Muscle of back (tissue), 11 donors: ENCODE measurements around the gene B4GALT5. TPM values are rescaled to one million over a fixed set of nuclear protein-coding genes. Genes with fewer than 3 reads are reported as not detected.

ENCODE experiments used
- DNase-seq, 3 donors: peaks; one replicate each; pipeline versions ENCODE4 v3.0.0 to v3.0.0-alpha.2; 2013
- polyA plus RNA-seq, 10 donors: library from polyadenylated mRNA; unstranded; fragments of 120-200 nt; gene quantifications; one replicate each; pipeline ENCODE4 v1.2.1, GENCODE V29; 2013; ENCODE audit not compliant: insufficient read length in 10 of 10

The B4GALT5 gene
- polyA plus RNA-seq, 10 donors, result 31.7 to 40.5 (median 34.7) TPM

- DNase-seq, result no peak
Observed at GRCh38 chr20:49701916-49702315, 11.8 kb downstream of the B4GALT5 start.

GRCh38 chr20:49701241-49701790 lies 12.4 kb downstream of the B4GALT5 start:
- DNase-seq, result no peak

GRCh38 chr20:49700411-49701185 lies 13.1 kb downstream of the B4GALT5 start:
- no peak for DNase-seq

GRCh38 chr20:49699200-49699992 lies 14.3 kb downstream of the B4GALT5 start:
- DNase-seq, result no peak

GRCh38 chr20:49698477-49698876 lies 15.2 kb downstream of the B4GALT5 start:
- no peak for DNase-seq

GRCh38 chr20:49697071-49697470 lies 16.6 kb downstream of the B4GALT5 start:
- DNase-seq, result no peak

- no peak for DNase-seq
Observed at GRCh38 chr20:49696594-49696993, 17.1 kb downstream of the B4GALT5 start.

GRCh38 chr20:49695830-49696229 lies 17.8 kb downstream of the B4GALT5 start:
- DNase-seq, result no peak

- DNase-seq, result no peak
Observed at GRCh38 chr20:49694450-49695071, 19.1 kb downstream of the B4GALT5 start.

- DNase-seq, result no peak
Observed at GRCh38 chr20:49693435-49694171, 20.1 kb downstream of the B4GALT5 start.

- no peak for DNase-seq
Observed at GRCh38 chr20:49692941-49693340, 20.7 kb downstream of the B4GALT5 start.

GRCh38 chr20:49691818-49692568 lies 21.7 kb downstream of the B4GALT5 start:
- DNase-seq, result no peak

- no peak for DNase-seq
Observed at GRCh38 chr20:49690899-49691620, 22.6 kb downstream of the B4GALT5 start.

GRCh38 chr20:49687595-49688567 lies 25.8 kb downstream of the B4GALT5 start:
- no peak for DNase-seq

- DNase-seq, result no peak
Observed at GRCh38 chr20:49685809-49686208, 27.9 kb downstream of the B4GALT5 start.

- DNase-seq, result no peak
Observed at GRCh38 chr20:49685161-49685601, 28.5 kb downstream of the B4GALT5 start.

- no peak for DNase-seq
Observed at GRCh38 chr20:49684335-49684997, 29.2 kb downstream of the B4GALT5 start.

- DNase-seq, result no peak
Observed at GRCh38 chr20:49682798-49683197, 30.9 kb downstream of the B4GALT5 start.
